Esophagus muscularis mucosa (tissue), 3 donors: ENCODE measurements around the gene LARGE1.

Experiments
- EP300 ChIP-seq: sonication (generic); formaldehyde crosslinking; IDR thresholded peaks from one replicate; pipeline ENCODE4 v1.6.1; 2017; ENCODE audit warnings: antibody characterized with exemption
- TF ChIP-seq, protein P1 (sequence below), 3 experiments: fragments of 200-600 bp in 2 of 3; fragments of 450-650 bp in 1 of 3; sonication (generic) in 2 of 3; IDR thresholded peaks; one replicate each; pipeline ENCODE4 v1.5.1; 2017 to 2019; ENCODE audit warnings: antibody characterized with exemption in 3 of 3, mild to moderate bottlenecking in 2 of 3, moderate library complexity in 1 of 3

GRCh38 chr22:33557836-33558235 is 362.4 kb downstream of the LARGE1 start:
- TF ChIP-seq EP300 = no peak
- TF ChIP-seq, protein P1, sequence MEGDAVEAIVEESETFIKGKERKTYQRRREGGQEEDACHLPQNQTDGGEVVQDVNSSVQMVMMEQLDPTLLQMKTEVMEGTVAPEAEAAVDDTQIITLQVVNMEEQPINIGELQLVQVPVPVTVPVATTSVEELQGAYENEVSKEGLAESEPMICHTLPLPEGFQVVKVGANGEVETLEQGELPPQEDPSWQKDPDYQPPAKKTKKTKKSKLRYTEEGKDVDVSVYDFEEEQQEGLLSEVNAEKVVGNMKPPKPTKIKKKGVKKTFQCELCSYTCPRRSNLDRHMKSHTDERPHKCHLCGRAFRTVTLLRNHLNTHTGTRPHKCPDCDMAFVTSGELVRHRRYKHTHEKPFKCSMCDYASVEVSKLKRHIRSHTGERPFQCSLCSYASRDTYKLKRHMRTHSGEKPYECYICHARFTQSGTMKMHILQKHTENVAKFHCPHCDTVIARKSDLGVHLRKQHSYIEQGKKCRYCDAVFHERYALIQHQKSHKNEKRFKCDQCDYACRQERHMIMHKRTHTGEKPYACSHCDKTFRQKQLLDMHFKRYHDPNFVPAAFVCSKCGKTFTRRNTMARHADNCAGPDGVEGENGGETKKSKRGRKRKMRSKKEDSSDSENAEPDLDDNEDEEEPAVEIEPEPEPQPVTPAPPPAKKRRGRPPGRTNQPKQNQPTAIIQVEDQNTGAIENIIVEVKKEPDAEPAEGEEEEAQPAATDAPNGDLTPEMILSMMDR (IDR thresholded peaks at IDR 0.05) = no peak
